Measurements from ENCODE around the gene PBX4.
A peak's percentile ranks its signal among the peaks of the same experiment; 100 is the strongest.

The PBX4 gene

GRCh38 chr19:19567391-19567790 lies 51.1 kb downstream of the PBX4 start:
- no peak overlapping the region for H3K4me3 ChIP-seq (ENCODE audit: low read depth, low read length)
- no peak for DNase-seq (ENCODE audit: low read depth)

GRCh38 chr19:19566306-19566705 lies 52.2 kb downstream of the PBX4 start:
- DNase-seq (ENCODE audit: low read depth) = no peak
- H3K4me3 ChIP-seq (ENCODE audit: low read depth, low read length) = no peak overlapping the region

GRCh38 chr19:19563348-19563848 lies 55.1 kb downstream of the PBX4 start:
- H3K4me3 ChIP-seq (ENCODE audit: low read depth, low read length) = no peak overlapping the region
- no peak for DNase-seq (ENCODE audit: low read depth)

GRCh38 chr19:19562665-19563347 lies 55.7 kb downstream of the PBX4 start:
- no peak overlapping the region for H3K4me3 ChIP-seq (ENCODE audit: low read depth, low read length)
- DNase-seq (ENCODE audit: low read depth) = no peak

GRCh38 chr19:19561946-19562664 lies 56.4 kb downstream of the PBX4 start:
- H3K4me3 ChIP-seq (ENCODE audit: low read depth, low read length) = no peak overlapping the region
- DNase-seq (ENCODE audit: low read depth) = no peak

GRCh38 chr19:19559931-19560330 lies 58.6 kb downstream of the PBX4 start:
- DNase-seq (ENCODE audit: low read depth) = no peak
- no peak overlapping the region for H3K4me3 ChIP-seq (ENCODE audit: low read depth, low read length)

GRCh38 chr19:19558636-19559035 lies 59.9 kb downstream of the PBX4 start:
- no peak overlapping the region for H3K4me3 ChIP-seq (ENCODE audit: low read depth, low read length)

GRCh38 chr19:19558055-19558454 lies 60.4 kb downstream of the PBX4 start:
- no peak overlapping the region for H3K4me3 ChIP-seq (ENCODE audit: low read depth, low read length)
- no peak for DNase-seq (ENCODE audit: low read depth)

More at GRCh38 chr19:19558636-19559035, 59.9 kb downstream of the PBX4 start:
- DNase-seq (ENCODE audit: low read depth) = no peak

GRCh38 chr19:19554074-19555023 lies 64.1 kb downstream of the PBX4 start:
- H3K4me3 ChIP-seq (ENCODE audit: low read depth, low read length) = no peak overlapping the region
- DNase-seq (ENCODE audit: low read depth) = no peak

GRCh38 chr19:19553670-19554069 lies 64.8 kb downstream of the PBX4 start:
- no peak overlapping the region for H3K4me3 ChIP-seq (ENCODE audit: low read depth, low read length)
- no peak for DNase-seq (ENCODE audit: low read depth)

GRCh38 chr19:19552798-19553197 lies 65.7 kb downstream of the PBX4 start:
- DNase-seq (ENCODE audit: low read depth) = no peak
- H3K4me3 ChIP-seq (ENCODE audit: low read depth, low read length) = no peak overlapping the region

GRCh38 chr19:19551853-19552192 lies 66.7 kb downstream of the PBX4 start:
- DNase-seq (ENCODE audit: low read depth) = no peak
- no peak overlapping the region for H3K4me3 ChIP-seq (ENCODE audit: low read depth, low read length)

- no peak overlapping the region for H3K4me3 ChIP-seq (ENCODE audit: low read depth, low read length)
- no peak for DNase-seq (ENCODE audit: low read depth)
Measured at GRCh38 chr19:19550972-19551852, 67.3 kb downstream of the PBX4 start.

GRCh38 chr19:19550485-19550929 lies 68.0 kb downstream of the PBX4 start:
- H3K4me3 ChIP-seq (ENCODE audit: low read depth, low read length) = no peak overlapping the region
- DNase-seq (ENCODE audit: low read depth) = peak; percentile 27

GRCh38 chr19:19549804-19550464 lies 68.6 kb downstream of the PBX4 start:
- no peak overlapping the region for H3K4me3 ChIP-seq (ENCODE audit: low read depth, low read length)
- DNase-seq (ENCODE audit: low read depth) = no peak

GRCh38 chr19:19548915-19549759 lies 69.3 kb downstream of the PBX4 start:
- no peak for DNase-seq (ENCODE audit: low read depth)
- H3K4me3 ChIP-seq (ENCODE audit: low read depth, low read length) = no peak overlapping the region

- DNase-seq (ENCODE audit: low read depth) = no peak
- H3K4me3 ChIP-seq (ENCODE audit: low read depth, low read length) = no peak overlapping the region
Measured at GRCh38 chr19:19547674-19548336, 70.7 kb downstream of the PBX4 start.

Measured in skeletal muscle cell (primary cell).